ENCODE data around the gene CSF3R. TPM values are rescaled to one million over a fixed set of nuclear protein-coding genes. Genes with fewer than 3 reads are reported as not detected.

Gene CSF3R
- total RNA-seq, 4 donors from 2014 or later = 0.60 to 2.7 (median 2.1) TPM

- 67% methylated on average over 4 of the region's 4 CpGs for WGBS
- no peak overlapping the region for H3K27ac ChIP-seq
- no peak overlapping the region for H3K4me3 ChIP-seq
- no peaks in the 10 kb centered on the region for H3K9me3 ChIP-seq
- no peaks in the 10 kb centered on the region for H3K27me3 ChIP-seq
- DNase-seq (ENCODE audit: low spot score in 2 of 2) = no peak
- TF ChIP-seq POLR2AphosphoS5 (IDR thresholded peaks at IDR 0.05) = no peak
- no peak for TF ChIP-seq EP300 (IDR thresholded peaks at IDR 0.05)
- no peak for TF ChIP-seq CTCF (IDR thresholded peaks at IDR 0.05)
- no peak for TF ChIP-seq POLR2A (IDR thresholded peaks at IDR 0.05)
- H3K4me1 ChIP-seq = no peaks in the 10 kb centered on the region
- H3K36me3 ChIP-seq = peaks cover 22% of the 10 kb centered on the region
These were observed 50.1 kb downstream of the CSF3R start for GRCh38 chr1:36432616-36433015.

- Histone ChIP-seq H3K27ac (no peak overlapping the region), H3K9me3 (no peaks in the 10 kb centered on the region), H3K36me3 (peaks cover 24% of the 10 kb centered on the region), H3K4me1 (peaks cover 3% of the 10 kb centered on the region), H3K4me3 (no peak overlapping the region), H3K27me3 (no peaks in the 10 kb centered on the region)
- 52% methylated on average over 4 of the region's 4 CpGs for WGBS
- TF ChIP-seq EP300 (IDR thresholded peaks at IDR 0.05) = no peak
- TF ChIP-seq CTCF (IDR thresholded peaks at IDR 0.05) = no peak
- no peak for TF ChIP-seq POLR2A (IDR thresholded peaks at IDR 0.05)
- TF ChIP-seq POLR2AphosphoS5 (IDR thresholded peaks at IDR 0.05) = no peak
- DNase-seq (ENCODE audit: low spot score in 2 of 2) = no peak
These were observed 56.9 kb downstream of the CSF3R start for GRCh38 chr1:36425791-36426190.

- Histone ChIP-seq H3K36me3 (peaks cover 30% of the 10 kb centered on the region), H3K27me3 (no peaks in the 10 kb centered on the region), H3K4me3 (no peak overlapping the region), H3K27ac (no peak overlapping the region), H3K9me3 (no peaks in the 10 kb centered on the region), H3K4me1 (peaks cover 14% of the 10 kb centered on the region)
- no peak for TF ChIP-seq EP300 (IDR thresholded peaks at IDR 0.05)
- TF ChIP-seq POLR2AphosphoS5 (IDR thresholded peaks at IDR 0.05) = no peak
- no peak for TF ChIP-seq POLR2A (IDR thresholded peaks at IDR 0.05)
- no peak for TF ChIP-seq CTCF (IDR thresholded peaks at IDR 0.05)
- DNase-seq (ENCODE audit: low spot score in 2 of 2) = no peak
- 94% methylated on average over 7 of the region's 7 CpGs for WGBS
These were observed 61.1 kb downstream of the CSF3R start for GRCh38 chr1:36421649-36422048.

GRCh38 chr1:36420836-36421317 lies 61.8 kb downstream of the CSF3R start:
- H3K9me3 ChIP-seq = no peaks in the 10 kb centered on the region
- no peak overlapping the region for H3K4me3 ChIP-seq
- peaks cover 32% of the 10 kb centered on the region for H3K36me3 ChIP-seq
- no peak overlapping the region for H3K27ac ChIP-seq
- H3K27me3 ChIP-seq = no peaks in the 10 kb centered on the region
- WGBS = 11% methylated on average over 13 of the region's 13 CpGs
- peak; percentile 93 to 94 for DNase-seq (ENCODE audit: low spot score in 2 of 2)
- H3K4me1 ChIP-seq = peaks cover 14% of the 10 kb centered on the region
- TF ChIP-seq EP300 (IDR thresholded peaks at IDR 0.05) (no peak), CTCF (IDR thresholded peaks at IDR 0.05) (peak; percentile 85 to 95)

GRCh38 chr1:36420409-36420808 lies 62.3 kb downstream of the CSF3R start:
- H3K4me1 ChIP-seq = peaks cover 14% of the 10 kb centered on the region
- 39% methylated on average over 5 of the region's 5 CpGs for WGBS
- H3K9me3 ChIP-seq = no peaks in the 10 kb centered on the region
- H3K4me3 ChIP-seq = no peak overlapping the region
- no peak for TF ChIP-seq POLR2A (IDR thresholded peaks at IDR 0.05)
- no peak for TF ChIP-seq POLR2AphosphoS5 (IDR thresholded peaks at IDR 0.05)
- TF ChIP-seq CTCF (IDR thresholded peaks at IDR 0.05) = no peak
- no peak for TF ChIP-seq EP300 (IDR thresholded peaks at IDR 0.05)
- no peak for DNase-seq (ENCODE audit: low spot score in 2 of 2)
- no peaks in the 10 kb centered on the region for H3K27me3 ChIP-seq
- H3K27ac ChIP-seq = no peak overlapping the region
- peaks cover 32% of the 10 kb centered on the region for H3K36me3 ChIP-seq

Data from suprapubic skin (tissue), 4 donors.